ENCODE results near the gene DCHS1. TPM values are rescaled to one million over a fixed set of nuclear protein-coding genes. Genes with fewer than 3 reads are reported as not detected.

DCHS1 gene
- total RNA-seq, 2 experiments from 2014 or later: 2.1 to 2.5 TPM

- H3K9me3 Mint-ChIP-seq: no peaks in the 10 kb centered on the region
- no peak for ATAC-seq (ENCODE audit: low read depth)
- POLR2A ChIA-PET: interaction anchor here (0.7 to 1.9 kb wide), 5 partner anchors 8 to 63 kb away, joined by 3 to 9 read pairs (median 4); partner anchors contain the start of genes ILK, MRPL17, RRP8 and TPP1
- no peak overlapping the region for H3K27ac Mint-ChIP-seq
- no peak overlapping the region for H3K4me3 Mint-ChIP-seq
- H3K27me3 Mint-ChIP-seq: peaks cover 3% of the 10 kb centered on the region
- no peak for DNase-seq
- H3K4me1 Mint-ChIP-seq: peaks cover 38% of the 10 kb centered on the region
- H3K36me3 Mint-ChIP-seq: peaks cover 3% of the 10 kb centered on the region
Observed at GRCh38 chr11:6666302-6667183, 10.9 kb upstream of the DCHS1 start.

DNA sequence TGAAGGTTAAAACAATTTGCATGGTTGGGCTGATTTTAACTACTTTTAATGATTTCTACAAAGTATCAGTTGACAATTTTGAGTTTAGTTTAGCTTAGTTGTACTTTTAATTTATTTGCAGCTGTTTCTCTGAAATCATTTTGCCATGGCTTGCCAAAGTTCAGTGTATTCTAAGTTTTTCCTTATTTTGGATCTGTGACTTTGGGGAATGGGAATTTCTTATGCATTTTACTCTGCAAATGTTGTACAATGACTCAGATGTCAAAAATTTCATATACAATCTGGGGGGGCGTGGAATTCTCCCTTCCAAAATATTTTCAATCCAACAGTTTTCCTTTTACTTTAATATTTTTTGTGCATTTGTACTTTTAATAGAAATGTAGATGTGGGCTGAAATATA, 8.9 kb upstream of the DCHS1 start:
- Mint-ChIP-seq H3K9me3 (no peaks in the 10 kb centered on the region), H3K27me3 (peaks cover 3% of the 10 kb centered on the region), H3K27ac (no peak overlapping the region), H3K4me3 (no peak overlapping the region), H3K4me1 (peaks cover 24% of the 10 kb centered on the region), H3K36me3 (no peaks in the 10 kb centered on the region)
- DNase-seq (no peak), ATAC-seq (ENCODE audit: low read depth) (no peak)
- POLR2A ChIA-PET: interaction anchor here (0.7 kb wide), 1 partner anchor 12 kb away, joined by 3 read pairs; no protein-coding TSS in a partner anchor

DNA sequence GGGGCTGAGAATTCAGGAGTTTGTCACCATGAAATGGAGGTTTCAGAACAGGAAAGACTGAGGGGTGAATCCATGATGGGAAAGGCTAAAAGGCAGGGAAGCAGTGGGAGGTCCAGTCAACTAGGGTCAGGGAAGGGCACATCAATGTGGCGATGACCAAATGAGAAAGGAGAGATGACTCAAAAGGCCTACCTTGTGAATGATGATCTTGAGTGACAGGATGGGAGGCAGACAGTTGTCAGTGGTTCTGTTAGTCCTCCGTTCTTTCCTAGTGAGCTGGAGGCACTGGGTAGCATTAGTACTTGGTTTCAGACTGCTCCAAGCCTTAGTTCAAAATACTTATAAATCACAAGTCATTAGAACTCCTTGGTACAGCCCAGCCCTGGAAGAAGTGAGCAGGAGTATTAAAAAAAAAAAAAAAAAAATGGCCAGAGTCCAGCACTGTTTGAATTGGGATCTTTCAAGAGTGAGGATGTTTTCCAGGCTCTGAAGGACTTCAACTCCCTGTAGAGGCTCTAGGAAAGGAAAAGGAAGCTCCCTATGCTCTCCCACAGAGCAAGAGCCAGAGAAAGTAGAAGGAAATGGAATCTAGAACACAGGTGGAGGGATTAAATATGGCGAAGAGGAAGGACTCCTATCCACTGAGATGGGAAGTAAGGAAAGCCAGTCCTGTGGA, 8.3 kb upstream of the DCHS1 start:
- Mint-ChIP-seq H3K9me3 (no peaks in the 10 kb centered on the region), H3K36me3 (no peaks in the 10 kb centered on the region), H3K27ac (peak overlapping the region; percentile 55), H3K4me1 (peaks cover 24% of the 10 kb centered on the region), H3K27me3 (peaks cover 3% of the 10 kb centered on the region), H3K4me3 (no peak overlapping the region)
- ATAC-seq (ENCODE audit: low read depth): no peak
- POLR2A ChIA-PET: interaction anchor here (0.7 kb wide), 1 partner anchor 11 kb away, joined by 3 read pairs; no protein-coding TSS in a partner anchor
- DNase-seq: no peak

DNA sequence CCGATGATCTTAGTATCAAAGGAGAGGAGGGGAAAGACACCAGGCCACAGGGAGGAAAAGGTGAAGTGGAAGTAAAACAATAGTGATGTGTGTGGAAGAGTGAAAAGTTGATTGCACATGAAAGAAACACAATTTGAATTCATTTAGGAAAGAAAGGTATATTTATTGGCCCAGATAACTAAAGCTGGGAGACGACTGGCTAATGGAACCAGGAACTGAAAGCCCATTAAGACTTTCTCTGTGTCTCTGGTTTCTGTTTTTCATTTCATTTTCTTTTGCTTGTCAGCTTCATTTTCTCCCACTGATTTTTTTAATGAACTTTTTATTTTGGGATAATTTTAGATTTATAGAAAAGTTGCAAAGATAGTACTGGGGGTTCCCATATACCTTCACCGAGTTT, 5.1 kb upstream of the DCHS1 start:
- DNase-seq: no peak
- H3K27me3 Mint-ChIP-seq: peaks cover 19% of the 10 kb centered on the region
- H3K4me1 Mint-ChIP-seq: peaks cover 13% of the 10 kb centered on the region
- no peak for ATAC-seq (ENCODE audit: low read depth)
- no peak overlapping the region for H3K4me3 Mint-ChIP-seq
- no peak overlapping the region for H3K27ac Mint-ChIP-seq
- H3K9me3 Mint-ChIP-seq: no peaks in the 10 kb centered on the region
- peaks cover 2% of the 10 kb centered on the region for H3K36me3 Mint-ChIP-seq
- POLR2A ChIA-PET: no interaction called here

DNA sequence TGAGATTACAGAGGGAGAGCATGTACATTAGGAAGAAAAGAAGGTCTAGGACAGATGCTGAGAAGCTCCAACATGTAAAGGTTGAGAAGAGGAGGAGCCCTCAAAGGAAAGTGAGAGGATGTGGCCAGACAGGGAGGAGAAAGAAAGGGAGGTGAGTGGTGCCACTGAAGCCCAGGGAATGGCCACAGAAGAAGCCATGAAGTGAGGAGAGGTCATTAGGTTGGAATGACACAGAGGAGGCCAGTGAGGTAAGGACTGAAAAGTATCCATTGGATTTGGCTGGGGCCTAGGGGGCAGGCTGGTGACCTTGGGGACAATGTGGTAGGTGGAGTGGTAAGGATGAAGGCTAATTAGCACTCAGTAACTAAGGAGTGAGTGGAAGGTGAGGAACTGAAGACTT, 3.0 kb upstream of the DCHS1 start:
- POLR2A ChIA-PET: interaction anchor here (1.4 kb wide), 1 partner anchor 9 kb away, joined by 4 read pairs; no protein-coding TSS in a partner anchor
- peaks cover 10% of the 10 kb centered on the region for H3K4me1 Mint-ChIP-seq

DNA sequence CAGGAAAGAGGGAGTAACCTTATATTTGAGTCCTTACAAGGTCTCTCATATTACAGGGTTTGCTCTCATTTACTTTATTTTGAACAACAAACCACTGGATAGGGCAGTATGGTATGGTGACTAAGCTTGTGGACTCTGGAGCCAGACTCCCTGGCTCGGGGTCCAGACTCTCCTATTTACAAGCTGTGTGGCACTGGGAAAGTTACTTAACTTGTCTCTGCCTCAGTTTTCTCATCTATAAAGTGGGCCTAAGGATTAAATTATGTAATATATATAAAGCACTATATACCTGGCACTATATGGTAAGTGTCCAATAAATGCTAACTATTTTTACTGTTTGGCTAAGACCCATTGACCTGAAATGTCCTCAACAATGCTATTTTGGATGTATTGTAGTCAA, 1.7 kb upstream of the DCHS1 start:
- Mint-ChIP-seq H3K4me1 (peaks cover 3% of the 10 kb centered on the region), H3K36me3 (peaks cover 2% of the 10 kb centered on the region), H3K27ac (no peak overlapping the region), H3K9me3 (no peaks in the 10 kb centered on the region), H3K27me3 (peaks cover 16% of the 10 kb centered on the region), H3K4me3 (no peak overlapping the region)
- POLR2A ChIA-PET: interaction anchor here (1.2 to 1.4 kb wide), 2 partner anchors 10 to 46 kb away, joined by 3 to 4 read pairs; partner anchors contain the start of gene TAF10
- DNase-seq (no peak), ATAC-seq (ENCODE audit: low read depth) (no peak)

More for the DNA sequence above, 3.0 kb upstream of the DCHS1 start:
- no peak overlapping the region for H3K4me3 Mint-ChIP-seq
- H3K27me3 Mint-ChIP-seq: peaks cover 19% of the 10 kb centered on the region
- peaks cover 2% of the 10 kb centered on the region for H3K36me3 Mint-ChIP-seq
- H3K9me3 Mint-ChIP-seq: no peaks in the 10 kb centered on the region
- no peak for ATAC-seq (ENCODE audit: low read depth)
- no peak overlapping the region for H3K27ac Mint-ChIP-seq
- no peak for DNase-seq

DNA sequence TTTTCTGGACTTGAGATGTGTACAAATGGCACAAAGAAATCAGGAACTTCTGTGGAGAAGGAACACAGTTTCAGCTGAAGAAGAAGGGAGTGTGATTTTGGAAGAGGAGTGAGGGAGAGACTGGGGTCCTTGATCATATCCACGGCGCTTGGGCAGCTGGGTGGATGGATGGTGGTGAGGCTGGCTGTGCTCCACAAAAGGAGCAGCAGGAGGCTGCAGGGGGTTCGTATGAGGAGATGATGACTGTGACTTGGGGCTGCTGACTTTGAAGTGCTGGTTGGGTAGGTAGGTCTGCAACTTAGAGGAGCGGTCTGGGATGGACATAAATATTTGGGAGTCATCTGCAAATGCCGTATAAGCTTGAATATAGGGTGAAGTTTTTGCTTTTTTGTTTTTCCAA, 1.3 kb upstream of the DCHS1 start:
- Mint-ChIP-seq H3K27me3 (peaks cover 16% of the 10 kb centered on the region), H3K9me3 (no peaks in the 10 kb centered on the region), H3K36me3 (peaks cover 2% of the 10 kb centered on the region), H3K4me3 (no peak overlapping the region), H3K4me1 (peaks cover 3% of the 10 kb centered on the region), H3K27ac (no peak overlapping the region)
- ATAC-seq (ENCODE audit: low read depth) (no peak), DNase-seq (no peak)
- POLR2A ChIA-PET: interaction anchor here (1.2 kb wide), 1 partner anchor 45 kb away, joined by 3 read pairs; the partner anchor contains the start of gene TAF10

DNA sequence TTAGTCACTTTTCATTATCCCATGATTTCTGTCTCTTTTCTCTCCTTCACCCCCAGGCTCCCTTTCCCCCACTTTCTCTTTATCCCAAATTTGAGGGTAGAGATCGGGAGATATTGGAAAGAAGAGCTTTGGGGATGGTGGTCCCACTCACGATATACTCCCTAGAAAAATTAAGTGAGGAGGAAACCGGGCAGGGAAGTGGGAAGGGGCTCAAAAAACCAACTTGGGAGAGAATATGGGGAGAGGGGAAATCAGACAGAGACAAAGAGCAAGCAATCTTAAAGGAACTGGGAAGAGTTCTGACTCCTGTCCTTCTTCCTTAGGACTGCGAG, 941 bp upstream of the DCHS1 start:
- DNase-seq (no peak), ATAC-seq (ENCODE audit: low read depth) (no peak)
- Mint-ChIP-seq H3K27ac (no peak overlapping the region), H3K36me3 (peaks cover 2% of the 10 kb centered on the region), H3K27me3 (peaks cover 16% of the 10 kb centered on the region), H3K4me1 (peaks cover 3% of the 10 kb centered on the region), H3K9me3 (no peaks in the 10 kb centered on the region), H3K4me3 (peak overlapping the region; percentile 74)
- POLR2A ChIA-PET: interaction anchor here (1.2 kb wide), 1 partner anchor 45 kb away, joined by 3 read pairs; the partner anchor contains the start of gene TAF10

GRCh38 chr11:6655020-6655789, 404 bp downstream of the DCHS1 start:
- peaks cover 16% of the 10 kb centered on the region for H3K27me3 Mint-ChIP-seq
- H3K4me1 Mint-ChIP-seq: peaks cover 3% of the 10 kb centered on the region
- peaks cover 2% of the 10 kb centered on the region for H3K36me3 Mint-ChIP-seq
- H3K27ac Mint-ChIP-seq: no peak overlapping the region
- no peak overlapping the region for H3K4me3 Mint-ChIP-seq
- DNase-seq (no peak), ATAC-seq (ENCODE audit: low read depth) (peak; percentile 38)
- POLR2A ChIA-PET: no interaction called here
- H3K9me3 Mint-ChIP-seq: no peaks in the 10 kb centered on the region

GRCh38 chr11:6654281-6655019, 1.2 kb downstream of the DCHS1 start:
- no peaks in the 10 kb centered on the region for H3K9me3 Mint-ChIP-seq
- H3K27me3 Mint-ChIP-seq: peaks cover 16% of the 10 kb centered on the region
- no peak overlapping the region for H3K4me3 Mint-ChIP-seq
- no peak for DNase-seq
- H3K27ac Mint-ChIP-seq: no peak overlapping the region
- peaks cover 2% of the 10 kb centered on the region for H3K36me3 Mint-ChIP-seq
- H3K4me1 Mint-ChIP-seq: peaks cover 3% of the 10 kb centered on the region
- no peak for ATAC-seq (ENCODE audit: low read depth)
- POLR2A ChIA-PET: no interaction called here

- Mint-ChIP-seq H3K9me3 (no peaks in the 10 kb centered on the region), H3K27ac (no peak overlapping the region), H3K36me3 (peaks cover 2% of the 10 kb centered on the region), H3K27me3 (peaks cover 16% of the 10 kb centered on the region), H3K4me1 (peaks cover 3% of the 10 kb centered on the region), H3K4me3 (no peak overlapping the region)
- POLR2A ChIA-PET: no interaction called here
- DNase-seq (no peak), ATAC-seq (ENCODE audit: low read depth) (no peak)
Observed at GRCh38 chr11:6653656-6654055, 2.0 kb downstream of the DCHS1 start.

GRCh38 chr11:6653097-6653496, 2.5 kb downstream of the DCHS1 start:
- H3K27me3 Mint-ChIP-seq: peaks cover 16% of the 10 kb centered on the region
- H3K4me1 Mint-ChIP-seq: peaks cover 3% of the 10 kb centered on the region
- no peak for ATAC-seq (ENCODE audit: low read depth)
- POLR2A ChIA-PET: interaction anchor here (0.7 kb wide), 1 partner anchor 11 kb away, joined by 3 read pairs; no protein-coding TSS in a partner anchor
- H3K4me3 Mint-ChIP-seq: no peak overlapping the region
- H3K9me3 Mint-ChIP-seq: no peaks in the 10 kb centered on the region
- no peak for DNase-seq
- no peak overlapping the region for H3K27ac Mint-ChIP-seq
- peaks cover 2% of the 10 kb centered on the region for H3K36me3 Mint-ChIP-seq

Measured in activated naive CD8-positive, alpha-beta T cell treated with anti-CD3 and anti-CD28 coated beads, Interleukin-2, amount 10 ng/mL, durations not matched to agents 7 days and 5 days (primary cell).